Activated gamma-delta T cell (primary cell): ENCODE data around the gene TOR1A.
A peak's percentile ranks its signal among the peaks of the same experiment; 100 is the strongest.

Experiments used
- DNase-seq: peaks from one replicate; lab custom pipeline; 2025; lab: John Stamatoyannopoulos, UW
- total RNA-seq, 2 donors: gene quantifications; one replicate each; lab custom pipeline; 2026; lab: John Stamatoyannopoulos, UW

The TOR1A gene
- total RNA-seq = 42.5 to 69.4 reads per million in 2 donors

- DNase-seq = peak; percentile 84
Measured at GRCh38 chr9:129823935-129824601, at the start of gene TOR1A. TSS of gene TOR1A (minus strand) at chr9:129824136. CDS start at chr9:129824085, 51 bp downstream.

- no peak for DNase-seq
Measured at GRCh38 chr9:129871046-129871445, 47.1 kb upstream of the TOR1A start.

GRCh38 chr9:129869585-129870501, 45.9 kb upstream of the TOR1A start:
- DNase-seq = no peak

- DNase-seq = peak; percentile 92
Measured at GRCh38 chr9:129868872-129869486, 45.0 kb upstream of the TOR1A start.

- no peak for DNase-seq
Measured at GRCh38 chr9:129868023-129868871, 44.3 kb upstream of the TOR1A start.

- DNase-seq = no peak
Measured at GRCh38 chr9:129867136-129868022, 43.4 kb upstream of the TOR1A start.

GRCh38 chr9:129866394-129867135, 42.6 kb upstream of the TOR1A start:
- DNase-seq = no peak

GRCh38 chr9:129865668-129866320, 41.9 kb upstream of the TOR1A start:
- no peak for DNase-seq

GRCh38 chr9:129864991-129865647, 41.2 kb upstream of the TOR1A start:
- DNase-seq = no peak

- DNase-seq = peak; percentile 34
Measured at GRCh38 chr9:129863059-129863690, 39.2 kb upstream of the TOR1A start.

GRCh38 chr9:129861447-129861827, 37.5 kb upstream of the TOR1A start:
- DNase-seq = no peak

GRCh38 chr9:129860653-129861446, 36.9 kb upstream of the TOR1A start:
- DNase-seq = no peak

GRCh38 chr9:129858167-129858962, 34.4 kb upstream of the TOR1A start:
- no peak for DNase-seq

GRCh38 chr9:129857207-129857606, 33.3 kb upstream of the TOR1A start:
- no peak for DNase-seq

GRCh38 chr9:129854588-129855110, 30.7 kb upstream of the TOR1A start:
- DNase-seq = no peak

- DNase-seq = no peak
Measured at GRCh38 chr9:129853614-129854013, 29.7 kb upstream of the TOR1A start.
